GM12801 (cell line): ENCODE results near the gene GTF3C5.

Experiments
- TF ChIP-seq, protein P1 (sequence below): IDR thresholded peaks from one replicate; pipeline ENCODE4 v1.5.1; 2011; ENCODE audit warnings: control low read depth; ENCODE audit not compliant: insufficient read length; ENCODE audit errors: extremely low read depth

Gene GTF3C5

DNA sequence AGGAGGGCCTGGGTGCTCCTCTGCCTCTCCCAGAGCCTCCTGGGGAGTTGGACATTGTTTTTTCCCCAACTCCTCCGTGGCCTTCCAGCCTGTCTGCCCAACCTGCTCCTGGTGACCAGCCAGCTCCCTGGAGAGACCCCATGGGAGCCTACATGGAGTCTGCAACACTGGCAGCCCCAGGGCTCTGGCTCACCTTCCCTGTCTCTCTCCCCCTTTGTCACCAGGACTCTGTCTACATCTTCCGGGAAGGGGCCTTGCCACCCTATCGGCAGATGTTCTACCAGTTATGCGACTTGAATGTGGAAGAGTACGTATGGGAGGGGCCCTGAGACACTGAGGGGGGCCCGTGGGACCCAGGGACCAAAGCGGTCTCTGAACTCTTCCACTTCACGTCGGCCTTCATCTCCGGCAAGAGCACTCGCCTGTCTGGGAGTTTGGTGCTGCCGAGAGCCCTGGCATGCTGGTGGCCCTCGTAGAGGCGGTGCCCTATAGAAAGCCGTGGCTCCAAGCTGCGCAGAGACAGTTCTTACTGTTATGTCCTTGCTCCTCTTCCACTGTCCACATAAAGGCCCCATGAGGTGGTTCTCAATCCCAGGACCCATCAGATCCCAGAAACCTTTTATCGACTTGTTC, 25.1 kb downstream of the GTF3C5 start:
- TF ChIP-seq, protein P1, sequence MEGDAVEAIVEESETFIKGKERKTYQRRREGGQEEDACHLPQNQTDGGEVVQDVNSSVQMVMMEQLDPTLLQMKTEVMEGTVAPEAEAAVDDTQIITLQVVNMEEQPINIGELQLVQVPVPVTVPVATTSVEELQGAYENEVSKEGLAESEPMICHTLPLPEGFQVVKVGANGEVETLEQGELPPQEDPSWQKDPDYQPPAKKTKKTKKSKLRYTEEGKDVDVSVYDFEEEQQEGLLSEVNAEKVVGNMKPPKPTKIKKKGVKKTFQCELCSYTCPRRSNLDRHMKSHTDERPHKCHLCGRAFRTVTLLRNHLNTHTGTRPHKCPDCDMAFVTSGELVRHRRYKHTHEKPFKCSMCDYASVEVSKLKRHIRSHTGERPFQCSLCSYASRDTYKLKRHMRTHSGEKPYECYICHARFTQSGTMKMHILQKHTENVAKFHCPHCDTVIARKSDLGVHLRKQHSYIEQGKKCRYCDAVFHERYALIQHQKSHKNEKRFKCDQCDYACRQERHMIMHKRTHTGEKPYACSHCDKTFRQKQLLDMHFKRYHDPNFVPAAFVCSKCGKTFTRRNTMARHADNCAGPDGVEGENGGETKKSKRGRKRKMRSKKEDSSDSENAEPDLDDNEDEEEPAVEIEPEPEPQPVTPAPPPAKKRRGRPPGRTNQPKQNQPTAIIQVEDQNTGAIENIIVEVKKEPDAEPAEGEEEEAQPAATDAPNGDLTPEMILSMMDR: no peak

DNA sequence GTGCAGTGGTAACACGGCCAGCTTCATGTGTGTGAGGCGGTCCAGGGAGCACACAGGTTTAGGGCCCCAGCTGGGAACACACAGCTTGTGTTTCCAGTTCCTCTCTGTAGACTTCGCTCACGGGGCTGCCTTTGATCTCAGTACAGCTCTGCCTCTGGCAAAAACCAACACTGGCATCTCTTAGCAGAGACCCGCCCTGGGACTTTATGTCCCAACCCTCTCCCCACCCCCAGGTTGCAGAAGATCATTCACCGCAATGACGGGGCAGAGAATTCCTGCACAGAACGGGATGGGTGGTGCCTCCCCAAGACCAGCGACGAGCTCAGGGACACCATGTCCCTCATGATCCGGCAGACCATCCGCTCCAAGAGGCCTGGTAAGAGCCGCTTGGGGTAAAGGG, 25.7 kb downstream of the GTF3C5 start:
- TF ChIP-seq, protein P1: no peak

DNA sequence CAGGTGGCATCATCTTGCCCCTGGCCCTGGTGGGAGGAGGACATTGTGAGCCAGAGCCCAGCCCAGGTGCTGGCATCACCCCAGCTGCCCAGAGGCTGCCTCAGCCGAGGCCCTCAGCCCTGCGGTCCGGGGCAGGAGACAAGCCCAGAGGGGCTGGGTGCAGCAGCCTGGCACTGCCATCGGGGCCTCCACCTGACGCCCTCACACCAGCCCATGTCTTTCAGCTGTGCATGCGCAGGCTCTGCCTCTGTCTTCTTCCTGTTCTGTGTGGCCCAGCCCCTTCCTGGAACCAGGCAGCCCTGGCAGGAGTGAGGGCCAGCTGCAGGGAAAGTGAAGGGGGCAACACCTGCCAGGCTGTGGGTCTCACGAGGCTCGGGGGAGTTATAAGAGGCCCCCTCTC, 26.2 kb downstream of the GTF3C5 start:
- TF ChIP-seq, protein P1: no peak

DNA sequence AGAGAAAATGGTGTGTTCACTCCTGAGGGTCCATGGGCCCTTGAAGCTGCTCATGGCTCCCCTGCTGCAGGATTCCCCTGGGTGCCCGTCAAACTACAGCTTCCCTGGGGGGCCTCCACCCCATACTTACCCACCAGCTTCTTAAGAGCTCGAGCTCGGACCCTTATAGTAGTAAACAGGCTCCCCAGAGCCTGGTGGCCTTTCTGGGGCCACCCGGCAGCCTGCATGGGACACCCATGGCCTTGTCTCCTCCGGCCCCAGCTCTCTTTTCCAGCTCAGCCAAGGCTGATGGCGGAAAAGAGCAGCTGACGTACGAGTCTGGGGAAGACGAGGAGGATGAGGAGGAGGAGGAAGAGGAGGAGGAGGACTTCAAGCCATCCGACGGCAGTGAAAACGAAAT, 26.8 kb downstream of the GTF3C5 start:
- TF ChIP-seq, protein P1: no peak

DNA sequence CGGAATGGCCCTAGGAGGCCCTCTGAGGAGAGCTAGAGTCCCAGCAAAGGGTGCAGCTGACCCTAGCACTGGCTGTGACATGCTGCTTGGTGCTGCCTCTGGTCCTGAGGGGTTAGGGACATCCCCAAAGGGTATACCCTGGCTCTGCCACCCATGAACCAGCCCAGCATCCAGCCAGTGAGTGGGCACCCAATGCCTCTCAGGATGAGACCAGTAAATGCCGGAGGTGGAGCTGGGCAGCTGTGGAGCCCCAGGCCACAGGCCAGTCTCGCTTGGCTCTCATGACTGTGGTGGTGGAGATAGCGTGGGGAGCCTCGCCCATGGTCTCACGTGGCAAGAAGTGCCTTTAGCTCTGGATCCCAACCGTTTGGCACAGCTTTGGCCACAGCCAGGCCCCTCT, 27.3 kb downstream of the GTF3C5 start:
- TF ChIP-seq, protein P1: no peak

DNA sequence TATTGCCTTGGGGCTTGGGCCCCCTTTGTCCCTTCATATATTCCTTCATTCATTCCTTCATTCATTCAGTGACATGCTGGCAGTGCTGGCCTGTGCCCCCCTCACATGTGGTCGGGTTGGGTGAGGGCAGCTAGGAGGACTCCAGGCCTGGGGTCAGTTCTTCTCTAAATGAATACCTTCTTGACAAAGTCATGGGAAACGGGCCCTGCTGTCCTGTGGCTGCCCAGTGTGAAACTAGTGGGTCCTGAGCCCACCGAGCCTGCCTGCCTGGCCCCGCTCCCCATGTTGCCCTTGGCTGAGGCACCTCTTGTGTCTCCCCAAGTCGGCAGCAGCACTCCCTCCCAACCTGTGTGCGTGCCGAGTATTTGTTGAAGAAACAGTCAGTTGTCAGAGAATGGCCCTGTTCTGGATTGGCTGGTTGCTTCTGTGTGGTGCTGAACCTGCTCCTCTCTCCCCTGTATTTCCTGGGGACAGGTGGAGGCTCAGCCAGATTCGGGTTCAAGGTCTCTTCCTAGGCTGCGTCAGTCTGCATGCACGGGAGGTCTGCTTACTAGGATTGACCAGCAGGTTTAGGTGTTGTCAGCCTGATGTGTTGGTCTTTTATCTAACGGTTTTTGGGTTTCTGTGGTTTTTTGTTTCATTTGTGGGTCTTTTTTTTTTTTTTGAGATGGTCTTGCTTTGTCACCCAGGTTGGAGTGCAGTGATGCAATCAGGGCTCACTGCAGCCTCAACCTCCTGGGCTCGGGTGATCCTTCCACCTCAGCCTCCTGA, 27.9 kb downstream of the GTF3C5 start:
- TF ChIP-seq, protein P1: no peak

DNA sequence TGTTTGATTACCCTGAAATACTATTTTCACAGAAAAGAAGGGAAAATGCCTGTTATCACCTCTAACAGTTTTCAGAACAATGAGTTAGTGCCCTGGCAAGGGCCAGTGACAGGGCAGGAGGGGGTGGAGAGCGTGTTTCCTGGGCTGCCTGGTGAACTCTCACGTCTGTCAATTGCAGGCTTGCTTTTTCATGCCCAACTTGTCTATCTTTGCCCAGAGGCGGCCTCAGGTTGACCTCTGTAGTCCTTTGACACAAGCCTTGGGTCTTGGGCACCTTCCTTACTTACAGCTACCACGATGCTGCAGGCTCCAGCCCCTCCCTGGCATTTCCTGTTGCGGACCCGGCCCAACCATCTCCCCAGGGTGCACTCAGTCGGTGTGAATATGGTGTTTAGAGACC, 28.8 kb downstream of the GTF3C5 start:
- TF ChIP-seq, protein P1: no peak
